ENCODE data around the gene TMEM183A.
A peak's percentile ranks its signal among the peaks of the same experiment; 100 is the strongest.

Gene TMEM183A

DNA sequence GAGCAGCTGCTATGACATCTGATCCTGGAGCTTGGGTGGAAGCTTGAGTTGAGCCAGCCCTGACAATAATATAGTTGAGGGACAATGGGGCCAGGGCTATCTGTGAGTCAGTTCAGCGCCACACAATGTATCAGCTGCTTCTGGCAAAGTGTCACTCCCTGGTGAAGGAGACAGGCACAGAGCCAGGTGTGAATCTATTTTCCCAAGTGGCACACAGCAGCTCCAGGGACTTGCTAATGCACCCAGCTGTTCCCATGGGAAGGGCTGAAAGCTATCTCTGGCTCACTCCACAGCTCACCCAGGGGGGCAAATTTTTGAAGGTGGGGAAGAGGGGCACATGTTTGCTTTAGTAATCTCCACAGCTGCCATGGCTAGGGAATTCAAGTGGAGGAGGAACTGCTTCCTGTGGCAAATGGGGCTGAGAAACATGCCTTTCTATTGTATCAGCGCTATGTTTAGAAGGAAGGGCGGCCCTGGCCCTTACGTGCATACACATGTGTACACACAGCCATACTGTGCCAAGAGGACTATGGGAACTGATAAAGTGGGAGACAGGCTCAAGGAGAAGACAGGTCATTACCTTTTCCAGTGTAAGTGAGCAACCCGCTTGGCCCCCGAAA lies 42.3 kb upstream of the TMEM183A start:
- Histone ChIP-seq H3K9me3 (ENCODE audit: low read length) (no peaks in the 10 kb centered on the region), H3K4me2 (ENCODE audit: low read length) (no peak overlapping the region), H3K9ac (ENCODE audit: low read length) (no peak overlapping the region), H3K79me2 (ENCODE audit: insufficient read depth, low read length) (no peaks in the 10 kb centered on the region), H3K27ac (ENCODE audit: low read depth, low read length, poor library complexity, severe bottlenecking) (no peak overlapping the region), H3K4me3 (ENCODE audit: low read depth, low read length, poor library complexity, severe bottlenecking) (no peak overlapping the region), H3F3A (ENCODE audit: insufficient read depth, low read length) (no peaks in the 10 kb centered on the region), H3K36me3 (ENCODE audit: insufficient read depth, low read length) (peaks cover 31% of the 10 kb centered on the region), H3K27me3 (ENCODE audit: insufficient read depth, low read length) (no peaks in the 10 kb centered on the region), H3K4me1 (ENCODE audit: insufficient read depth, low read length, severe bottlenecking) (peaks cover 29% of the 10 kb centered on the region), H3K9me2 (ENCODE audit: low read depth, low read length) (no peaks in the 10 kb centered on the region), H2AFZ (ENCODE audit: low read length) (no peak overlapping the region), H4K20me1 (ENCODE audit: insufficient read depth, low read length) (no peaks in the 10 kb centered on the region)
- TF ChIP-seq CTCF (IDR thresholded peaks at IDR 0.05; ENCODE audit: low read length) (no peak), EZH2 (IDR thresholded peaks at IDR 0.05; ENCODE audit: borderline replicate concordance, low read length) (no peak)

DNA sequence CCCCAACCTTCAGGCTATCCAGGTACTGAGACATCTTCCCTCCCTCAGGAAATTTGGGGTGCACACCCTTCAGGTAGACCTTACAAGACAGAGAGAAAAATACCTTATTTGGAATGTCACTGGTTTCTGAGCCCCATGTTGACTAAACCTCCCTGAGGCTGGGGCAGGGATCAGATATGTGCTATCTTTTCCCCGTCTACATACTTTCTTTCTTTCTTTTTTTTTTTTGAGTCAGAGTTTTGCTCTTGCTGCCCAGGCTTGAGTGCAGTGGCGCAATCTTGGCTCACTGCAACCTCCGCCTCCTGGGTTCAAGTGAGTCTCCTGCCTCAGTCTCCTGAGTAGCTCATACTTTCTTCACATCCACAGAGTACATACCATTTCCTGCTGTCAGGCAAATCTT lies 41.8 kb upstream of the TMEM183A start:
- peak overlapping the region; percentile 96; the same call in 1 of the 2 replicates for H3K4me2 ChIP-seq (ENCODE audit: low read length)
- no peak for TF ChIP-seq CTCF (IDR thresholded peaks at IDR 0.05; ENCODE audit: low read length)
- TF ChIP-seq EZH2 (IDR thresholded peaks at IDR 0.05; ENCODE audit: borderline replicate concordance, low read length), result no peak
- no peaks in the 10 kb centered on the region for H3K9me2 ChIP-seq (ENCODE audit: low read depth, low read length)
- H3K4me1 ChIP-seq (ENCODE audit: insufficient read depth, low read length, severe bottlenecking), result peaks cover 29% of the 10 kb centered on the region
- H3F3A ChIP-seq (ENCODE audit: insufficient read depth, low read length), result no peaks in the 10 kb centered on the region
- H3K79me2 ChIP-seq (ENCODE audit: insufficient read depth, low read length), result no peaks in the 10 kb centered on the region
- H3K27me3 ChIP-seq (ENCODE audit: insufficient read depth, low read length), result no peaks in the 10 kb centered on the region
- H2AFZ ChIP-seq (ENCODE audit: low read length), result no peak overlapping the region
- H3K36me3 ChIP-seq (ENCODE audit: insufficient read depth, low read length), result peaks cover 31% of the 10 kb centered on the region
- no peaks in the 10 kb centered on the region for H4K20me1 ChIP-seq (ENCODE audit: insufficient read depth, low read length)
- H3K4me3 ChIP-seq (ENCODE audit: low read depth, low read length, poor library complexity, severe bottlenecking), result no peak overlapping the region
- no peaks in the 10 kb centered on the region for H3K9me3 ChIP-seq (ENCODE audit: low read length)
- H3K9ac ChIP-seq (ENCODE audit: low read length), result no peak overlapping the region; the same call in 1 of the 2 replicates
- H3K27ac ChIP-seq (ENCODE audit: low read depth, low read length, poor library complexity, severe bottlenecking), result no peak overlapping the region

DNA sequence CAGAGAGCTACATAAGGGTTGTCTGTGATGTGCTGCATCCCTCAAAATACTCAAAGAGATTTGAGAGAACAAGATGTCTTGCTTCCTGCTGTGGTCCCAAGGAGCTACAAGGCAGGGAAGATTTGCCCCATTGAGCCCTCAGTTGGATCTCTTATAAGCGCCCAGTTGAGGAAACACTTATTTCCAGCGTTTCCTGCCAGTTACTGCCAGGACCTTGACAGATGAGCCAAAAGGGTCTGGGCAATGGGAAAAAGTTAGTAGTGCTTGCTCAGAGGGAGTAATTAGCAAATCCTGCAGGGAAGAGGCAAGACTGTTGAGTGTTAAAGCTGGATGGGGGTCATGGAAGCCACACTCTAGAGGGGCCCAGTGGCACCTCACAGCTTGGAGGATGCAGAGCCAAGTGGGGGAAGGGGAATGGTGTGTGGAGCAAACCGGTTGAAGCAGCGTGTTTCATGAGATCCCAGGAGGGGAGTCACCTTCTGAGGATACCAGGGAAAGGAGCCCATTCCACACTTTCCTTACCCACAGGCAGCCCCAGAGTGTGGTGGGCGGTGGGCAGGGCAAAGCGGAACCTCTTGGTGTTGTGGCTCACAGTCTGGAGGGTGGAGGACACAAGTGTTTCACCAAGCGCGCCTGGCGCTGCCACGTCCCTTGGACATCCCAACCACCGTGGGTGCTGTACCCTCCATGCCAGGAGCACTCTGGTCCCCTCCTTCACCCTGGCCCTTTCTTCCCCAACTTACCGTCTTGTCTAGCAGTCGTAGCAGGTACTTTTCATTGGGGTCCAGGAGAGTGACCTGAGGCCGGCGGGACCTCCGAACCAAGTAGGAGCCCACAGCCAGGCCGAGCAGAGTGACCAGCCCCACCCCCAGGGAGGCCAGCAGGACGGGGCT lies 40.9 kb upstream of the TMEM183A start:
- Histone ChIP-seq H3K27ac (ENCODE audit: low read depth, low read length, poor library complexity, severe bottlenecking) (peak overlapping the region; percentile 20), H3F3A (ENCODE audit: insufficient read depth, low read length) (no peaks in the 10 kb centered on the region), H3K4me1 (ENCODE audit: insufficient read depth, low read length, severe bottlenecking) (peaks cover 29% of the 10 kb centered on the region), H4K20me1 (ENCODE audit: insufficient read depth, low read length) (no peaks in the 10 kb centered on the region), H3K4me2 (ENCODE audit: low read length) (peak overlapping the region; percentile 96), H3K36me3 (ENCODE audit: insufficient read depth, low read length) (peaks cover 31% of the 10 kb centered on the region), H3K79me2 (ENCODE audit: insufficient read depth, low read length) (no peaks in the 10 kb centered on the region), H3K9me2 (ENCODE audit: low read depth, low read length) (no peaks in the 10 kb centered on the region), H3K9ac (ENCODE audit: low read length) (peak overlapping the region; percentile 89), H2AFZ (ENCODE audit: low read length) (no peak overlapping the region), H3K4me3 (ENCODE audit: low read depth, low read length, poor library complexity, severe bottlenecking) (peak overlapping the region; percentile 97), H3K9me3 (ENCODE audit: low read length) (no peaks in the 10 kb centered on the region), H3K27me3 (ENCODE audit: insufficient read depth, low read length) (no peaks in the 10 kb centered on the region)
- no peak for TF ChIP-seq EZH2 (IDR thresholded peaks at IDR 0.05; ENCODE audit: borderline replicate concordance, low read length)
